ENCODE measurements around the gene SLC44A3. TPM values are rescaled to one million over a fixed set of nuclear protein-coding genes. Genes with fewer than 3 reads are reported as not detected.
"Not testable (repeated sequence)": the region's sequence is repeated elsewhere in the genome, so short reads cannot be mapped to it uniquely, and the experiment has no call there.

Gene SLC44A3
- total RNA-seq, 1 donor: 2.9 TPM

DNA sequence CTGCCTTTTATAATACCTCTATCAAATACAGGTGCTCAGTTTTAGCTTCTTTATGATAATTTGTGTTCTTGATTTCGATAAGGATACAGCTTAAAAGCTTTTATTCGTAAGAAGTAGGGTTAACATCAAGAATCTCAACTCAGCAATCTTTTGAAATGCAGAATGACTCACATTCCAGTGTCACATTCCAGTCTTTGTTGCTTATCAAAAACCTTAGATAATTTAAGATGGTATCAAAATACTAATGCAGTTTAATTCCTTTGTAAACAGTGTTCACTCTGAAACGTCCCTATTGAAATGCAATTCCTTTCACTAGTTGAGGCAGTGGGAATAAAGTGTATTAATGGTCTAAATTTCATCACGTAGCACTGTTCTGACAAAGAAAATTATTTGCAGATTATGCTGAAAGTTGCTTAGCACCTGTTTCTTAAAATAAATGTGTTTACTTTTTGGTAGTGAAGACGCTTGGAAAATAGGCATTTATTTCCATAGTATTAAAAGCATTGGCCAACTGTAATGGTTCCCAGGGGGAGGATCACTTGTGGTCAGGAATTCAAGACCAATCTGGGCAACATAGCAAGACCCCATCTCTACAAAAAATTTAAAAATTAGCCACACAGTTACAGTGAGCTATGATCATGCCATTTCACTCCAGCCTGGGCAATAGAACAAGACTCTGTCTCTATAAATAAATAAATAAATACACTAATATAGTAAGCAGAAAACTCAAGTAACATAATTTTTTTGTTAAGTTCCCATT, 116.9 kb downstream of the SLC44A3 start:
- Histone ChIP-seq H3K27me3 (ENCODE audit: insufficient read depth, low read length) (no peaks in the 10 kb centered on the region), H3K4me1 (ENCODE audit: insufficient read depth, low read length) (peaks cover 34% of the 10 kb centered on the region), H3K27ac (ENCODE audit: low read depth, low read length) (no peak overlapping the region), H3K4me3 (ENCODE audit: insufficient read depth, low read length) (no peak overlapping the region), H3K4me2 (ENCODE audit: insufficient read depth, low read length) (no peak overlapping the region), H2AFZ (ENCODE audit: low read length) (no peak overlapping the region), H3K36me3 (ENCODE audit: insufficient read depth, low read length) (no peaks in the 10 kb centered on the region), H3K79me2 (ENCODE audit: insufficient read depth, low read length) (no peaks in the 10 kb centered on the region), H3K9me3 (ENCODE audit: low read depth, low read length) (no peaks in the 10 kb centered on the region), H4K20me1 (ENCODE audit: insufficient read depth, low read length) (no peaks in the 10 kb centered on the region)
- TF ChIP-seq, protein P1, sequence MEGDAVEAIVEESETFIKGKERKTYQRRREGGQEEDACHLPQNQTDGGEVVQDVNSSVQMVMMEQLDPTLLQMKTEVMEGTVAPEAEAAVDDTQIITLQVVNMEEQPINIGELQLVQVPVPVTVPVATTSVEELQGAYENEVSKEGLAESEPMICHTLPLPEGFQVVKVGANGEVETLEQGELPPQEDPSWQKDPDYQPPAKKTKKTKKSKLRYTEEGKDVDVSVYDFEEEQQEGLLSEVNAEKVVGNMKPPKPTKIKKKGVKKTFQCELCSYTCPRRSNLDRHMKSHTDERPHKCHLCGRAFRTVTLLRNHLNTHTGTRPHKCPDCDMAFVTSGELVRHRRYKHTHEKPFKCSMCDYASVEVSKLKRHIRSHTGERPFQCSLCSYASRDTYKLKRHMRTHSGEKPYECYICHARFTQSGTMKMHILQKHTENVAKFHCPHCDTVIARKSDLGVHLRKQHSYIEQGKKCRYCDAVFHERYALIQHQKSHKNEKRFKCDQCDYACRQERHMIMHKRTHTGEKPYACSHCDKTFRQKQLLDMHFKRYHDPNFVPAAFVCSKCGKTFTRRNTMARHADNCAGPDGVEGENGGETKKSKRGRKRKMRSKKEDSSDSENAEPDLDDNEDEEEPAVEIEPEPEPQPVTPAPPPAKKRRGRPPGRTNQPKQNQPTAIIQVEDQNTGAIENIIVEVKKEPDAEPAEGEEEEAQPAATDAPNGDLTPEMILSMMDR (IDR thresholded peaks at IDR 0.05; ENCODE audit: extremely low read depth, low read depth, low read length): no peak
- no peak for DNase-seq (ENCODE audit: insufficient read length, low spot score, missing footprints)

DNA sequence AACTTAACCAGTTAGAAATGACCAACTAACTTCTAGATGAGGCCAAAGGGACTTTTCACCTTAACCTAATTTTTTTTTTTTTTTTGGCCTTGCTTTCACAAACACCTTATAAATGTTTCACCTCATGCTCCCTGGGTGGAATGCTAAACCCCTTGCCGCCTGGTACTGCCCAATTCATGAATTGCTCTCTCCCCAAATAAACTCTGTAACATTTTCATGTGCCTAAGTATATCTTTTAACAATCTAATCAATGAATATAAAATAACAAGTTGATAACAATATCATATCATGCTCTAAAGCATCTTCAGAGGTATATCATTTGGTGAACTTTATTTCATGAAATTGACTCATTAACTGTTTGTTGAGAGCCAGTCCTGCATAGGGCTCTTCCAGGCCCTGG, 117.7 kb downstream of the SLC44A3 start:
- Histone ChIP-seq H4K20me1 (ENCODE audit: insufficient read depth, low read length) (no peaks in the 10 kb centered on the region), H3K27me3 (ENCODE audit: insufficient read depth, low read length) (no peaks in the 10 kb centered on the region), H3K27ac (ENCODE audit: low read depth, low read length) (no peak overlapping the region), H3K9me3 (ENCODE audit: low read depth, low read length) (no peaks in the 10 kb centered on the region), H2AFZ (ENCODE audit: low read length) (no peak overlapping the region), H3K4me3 (ENCODE audit: insufficient read depth, low read length) (no peak overlapping the region), H3K36me3 (ENCODE audit: insufficient read depth, low read length) (no peaks in the 10 kb centered on the region), H3K4me2 (ENCODE audit: insufficient read depth, low read length) (no peak overlapping the region), H3K79me2 (ENCODE audit: insufficient read depth, low read length) (no peaks in the 10 kb centered on the region), H3K4me1 (ENCODE audit: insufficient read depth, low read length) (peaks cover 34% of the 10 kb centered on the region)
- TF ChIP-seq, protein P1 (IDR thresholded peaks at IDR 0.05; ENCODE audit: extremely low read depth, low read depth, low read length): no peak
- no peak for DNase-seq (ENCODE audit: insufficient read length, low spot score, missing footprints)

DNA sequence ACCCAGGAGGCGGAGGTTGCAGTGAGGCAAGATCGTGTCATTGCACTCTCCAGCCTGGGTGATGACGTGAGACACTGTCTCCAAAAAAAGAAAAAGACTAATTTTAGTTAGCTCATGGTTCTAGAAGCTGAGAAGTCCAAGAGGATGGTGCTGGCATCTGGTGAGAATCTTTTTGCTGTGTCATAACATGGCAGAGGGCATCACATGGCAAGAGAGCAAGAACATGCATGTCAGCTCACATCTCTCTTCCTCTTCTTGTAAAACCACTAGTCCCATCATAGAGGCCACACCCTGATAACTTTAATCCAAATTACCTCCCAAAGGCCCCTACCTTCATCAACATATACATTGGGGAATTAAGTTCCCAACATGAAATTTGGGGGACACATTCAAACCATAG, 120.6 kb downstream of the SLC44A3 start:
- H3K27ac ChIP-seq (ENCODE audit: low read depth, low read length): no peak overlapping the region
- H3K27me3 ChIP-seq (ENCODE audit: insufficient read depth, low read length): no peaks in the 10 kb centered on the region
- no peaks in the 10 kb centered on the region for H3K9me3 ChIP-seq (ENCODE audit: low read depth, low read length)
- no peaks in the 10 kb centered on the region for H4K20me1 ChIP-seq (ENCODE audit: insufficient read depth, low read length)
- H3K4me2 ChIP-seq (ENCODE audit: insufficient read depth, low read length): no peak overlapping the region
- TF ChIP-seq, protein P1 (IDR thresholded peaks at IDR 0.05; ENCODE audit: extremely low read depth, low read depth, low read length): no peak
- no peaks in the 10 kb centered on the region for H3K79me2 ChIP-seq (ENCODE audit: insufficient read depth, low read length)
- DNase-seq (ENCODE audit: insufficient read length, low spot score, missing footprints): no peak
- H2AFZ ChIP-seq (ENCODE audit: low read length): no peak overlapping the region
- H3K4me1 ChIP-seq (ENCODE audit: insufficient read depth, low read length): peaks cover 24% of the 10 kb centered on the region
- H3K4me3 ChIP-seq (ENCODE audit: insufficient read depth, low read length): no peak overlapping the region
- H3K36me3 ChIP-seq (ENCODE audit: insufficient read depth, low read length): no peaks in the 10 kb centered on the region

DNA sequence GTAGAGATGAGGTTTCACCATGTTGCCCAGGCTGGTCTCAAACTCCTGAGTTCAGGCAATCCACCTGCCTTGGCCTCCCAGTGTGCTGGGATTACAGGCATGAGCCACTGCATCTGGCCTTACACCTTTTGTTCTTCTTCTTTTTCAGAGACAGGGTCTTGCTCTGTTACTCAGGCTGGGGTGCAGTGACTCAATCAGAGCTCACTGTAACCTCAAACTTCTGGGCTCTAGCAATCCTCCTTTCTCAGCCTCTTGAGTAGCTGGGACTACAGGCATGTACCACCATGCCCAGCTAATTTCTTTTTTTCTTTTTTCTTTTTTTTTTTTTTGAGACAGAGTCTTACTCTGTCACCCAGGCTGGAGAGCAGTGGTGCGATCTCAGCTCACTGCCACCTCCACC, 121.3 kb downstream of the SLC44A3 start:
- not testable (repeated sequence) for H3K36me3 ChIP-seq (ENCODE audit: insufficient read depth, low read length); H3K27me3 ChIP-seq (ENCODE audit: insufficient read depth, low read length); H4K20me1 ChIP-seq (ENCODE audit: insufficient read depth, low read length); H3K27ac ChIP-seq (ENCODE audit: low read depth, low read length); H2AFZ ChIP-seq (ENCODE audit: low read length); H3K79me2 ChIP-seq (ENCODE audit: insufficient read depth, low read length); H3K4me3 ChIP-seq (ENCODE audit: insufficient read depth, low read length); H3K9me3 ChIP-seq (ENCODE audit: low read depth, low read length); DNase-seq (ENCODE audit: insufficient read length, low spot score, missing footprints); H3K4me2 ChIP-seq (ENCODE audit: insufficient read depth, low read length)
- peaks cover 20% of the 10 kb centered on the region for H3K4me1 ChIP-seq (ENCODE audit: insufficient read depth, low read length)
